Spleen (tissue), 7 donors: ENCODE data around the gene TUBB1.

Source experiments
- POLR2A ChIP-seq, 3 donors: fragments of 450-650 bp; IDR thresholded peaks; one replicate each; pipeline ENCODE4 v1.5.1; 2017; ENCODE audit warnings: antibody characterized with exemption in 3 of 3, mild to moderate bottlenecking in 1 of 3
- POLR2AphosphoS5 ChIP-seq, 3 donors: sonication (generic); formaldehyde crosslinking; IDR thresholded peaks; one replicate each; pipeline ENCODE4 v1.5.1; 2017; ENCODE audit warnings: antibody characterized with exemption in 3 of 3
- TF ChIP-seq, protein P1 (sequence below), 11 experiments: fragments of 200-600 bp in 7 of 11; fragments of 450-650 bp in 4 of 11; sonication (generic) in 4 of 11; IDR thresholded peaks in 8 of 11; conservative IDR thresholded peaks in 3 of 11; 1 replicate in 7 of 11; 2 replicates in 4 of 11; pipeline versions ENCODE4 v1.4.0 to v1.8.0; 2016 to 2021; ENCODE audit warnings: antibody characterized with exemption in 11 of 11, inconsistent platforms in 4 of 11, mild to moderate bottlenecking in 1 of 11
- donor health status: DM: no; HTN: no; CAD: no; lungs with moderate emphysema.
- donor health status: DM: no; HTN: no; CAD: no.
- donor health status: DM: no; HTN: no; CAD: no.

GRCh38 chr20:59030911-59031563 is 11.8 kb downstream of the TUBB1 start:
- TF ChIP-seq, protein P1, sequence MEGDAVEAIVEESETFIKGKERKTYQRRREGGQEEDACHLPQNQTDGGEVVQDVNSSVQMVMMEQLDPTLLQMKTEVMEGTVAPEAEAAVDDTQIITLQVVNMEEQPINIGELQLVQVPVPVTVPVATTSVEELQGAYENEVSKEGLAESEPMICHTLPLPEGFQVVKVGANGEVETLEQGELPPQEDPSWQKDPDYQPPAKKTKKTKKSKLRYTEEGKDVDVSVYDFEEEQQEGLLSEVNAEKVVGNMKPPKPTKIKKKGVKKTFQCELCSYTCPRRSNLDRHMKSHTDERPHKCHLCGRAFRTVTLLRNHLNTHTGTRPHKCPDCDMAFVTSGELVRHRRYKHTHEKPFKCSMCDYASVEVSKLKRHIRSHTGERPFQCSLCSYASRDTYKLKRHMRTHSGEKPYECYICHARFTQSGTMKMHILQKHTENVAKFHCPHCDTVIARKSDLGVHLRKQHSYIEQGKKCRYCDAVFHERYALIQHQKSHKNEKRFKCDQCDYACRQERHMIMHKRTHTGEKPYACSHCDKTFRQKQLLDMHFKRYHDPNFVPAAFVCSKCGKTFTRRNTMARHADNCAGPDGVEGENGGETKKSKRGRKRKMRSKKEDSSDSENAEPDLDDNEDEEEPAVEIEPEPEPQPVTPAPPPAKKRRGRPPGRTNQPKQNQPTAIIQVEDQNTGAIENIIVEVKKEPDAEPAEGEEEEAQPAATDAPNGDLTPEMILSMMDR (IDR thresholded peaks at IDR 0.05 in 8 of 11, conservative IDR thresholded peaks at IDR 0.05 in 3 of 11), result no peak
- no peak for TF ChIP-seq POLR2A (IDR thresholded peaks at IDR 0.05)
- TF ChIP-seq POLR2AphosphoS5 (IDR thresholded peaks at IDR 0.05), result no peak
